DOHH2 (cell line): ENCODE data around the gene CEP78.
"Not testable (repeated sequence)": the region's sequence is repeated elsewhere in the genome, so short reads cannot be mapped to it uniquely, and the experiment has no call there.

Experiments used
- H3F3A ChIP-seq: fragments of 200-600 bp; sonication (generic), shearing (Covaris generic); 2 replicates; pipeline ENCODE4 v1.6.0; 2016; ENCODE audit warnings: antibody characterized with exemption, mild to moderate bottlenecking; ENCODE audit not compliant: control insufficient read depth, insufficient read depth
- H3K27ac ChIP-seq: fragments of 200-600 bp; sonication (generic); 2 replicates; pipeline ENCODE4 v1.5.1; 2014; ENCODE audit warnings: low read depth, mild to moderate bottlenecking, low read length, moderate library complexity
- H3K27me3 ChIP-seq: fragments of 200-600 bp; sonication (generic); 2 replicates; pipeline ENCODE4 v1.6.1; 2014; ENCODE audit warnings: mild to moderate bottlenecking, low read length, mixed read lengths; ENCODE audit not compliant: control insufficient read depth
- H3K36me3 ChIP-seq: fragments of 200-600 bp; sonication (generic); 2 replicates; pipeline ENCODE4 v1.6.1; 2014; ENCODE audit warnings: mild to moderate bottlenecking, low read length, moderate library complexity, mixed read lengths; ENCODE audit not compliant: control insufficient read depth
- H3K4me1 ChIP-seq: fragments of 200-600 bp; sonication (generic); 2 replicates; pipeline ENCODE4 v1.6.1; 2014; ENCODE audit warnings: mild to moderate bottlenecking, low read length, mixed read lengths; ENCODE audit not compliant: control insufficient read depth
- H3K4me2 ChIP-seq: fragments of 200-600 bp; sonication (generic); 2 replicates; pipeline ENCODE4 v1.6.0; 2014; ENCODE audit warnings: mild to moderate bottlenecking, low read length, moderate library complexity
- H3K4me3 ChIP-seq: fragments of 200-600 bp; sonication (generic); 2 replicates; pipeline ENCODE4 v1.5.1; 2014; ENCODE audit warnings: mild to moderate bottlenecking, low read length, mixed read lengths
- H3K79me2 ChIP-seq: fragments of 200-600 bp; sonication (generic); 2 replicates; pipeline ENCODE4 v1.6.1; 2014; ENCODE audit warnings: mild to moderate bottlenecking, low read length, mixed read lengths; ENCODE audit not compliant: control insufficient read depth
- H3K9me2 ChIP-seq: fragments of 200-600 bp; sonication (generic); replicated peaks from 2 replicates; pipeline ENCODE4 v1.6.1; 2014; ENCODE audit warnings: mild to moderate bottlenecking, low read length, mixed read lengths; ENCODE audit not compliant: control insufficient read depth
- H3K9me3 ChIP-seq: fragments of 200-600 bp; sonication (generic); 2 replicates; pipeline ENCODE4 v1.6.1; 2014; ENCODE audit warnings: antibody characterized with exemption, low read length, mixed read lengths; ENCODE audit not compliant: control insufficient read depth, insufficient read depth
- H4K20me1 ChIP-seq: fragments of 200-600 bp; sonication (generic); 2 replicates; pipeline ENCODE4 v1.6.0; 2014; ENCODE audit warnings: low read depth, mild to moderate bottlenecking, antibody characterized with exemption, low read length, moderate library complexity; ENCODE audit not compliant: control insufficient read depth, insufficient read depth
- CTCF ChIP-seq: fragments of 200-600 bp; sonication (generic); IDR thresholded peaks from one replicate; pipeline ENCODE4 v1.5.1; 2014; ENCODE audit warnings: antibody characterized with exemption, mild to moderate bottlenecking, low read depth, low read length; ENCODE audit not compliant: poor library complexity, severe bottlenecking
- EZH2phosphoT487 ChIP-seq: fragments of 200-600 bp; sonication (generic); IDR thresholded peaks from 2 replicates; pipeline ENCODE4 v1.6.1; 2017; ENCODE audit warnings: borderline replicate concordance, mild to moderate bottlenecking, antibody characterized with exemption, low read length, moderate library complexity, mixed read lengths

Gene CEP78

GRCh38 chr9:78189461-78189860 is 46.4 kb upstream of the CEP78 start:
- Histone ChIP-seq H3K27ac (no peak overlapping the region), H3K27me3 (no peaks in the 10 kb centered on the region), H3K9me3 (no peaks in the 10 kb centered on the region), H3K36me3 (no peaks in the 10 kb centered on the region), H3F3A (no peaks in the 10 kb centered on the region), H3K4me3 (no peak overlapping the region), H4K20me1 (no peaks in the 10 kb centered on the region), H3K4me1 (peaks cover 11% of the 10 kb centered on the region), H3K4me2 (no peak overlapping the region), H3K9me2 (no peaks in the 10 kb centered on the region), H3K79me2 (no peaks in the 10 kb centered on the region)
- no peak for TF ChIP-seq CTCF
- TF ChIP-seq EZH2phosphoT487: no peak

- Histone ChIP-seq H3K4me2 (no peak overlapping the region), H3K27ac (no peak overlapping the region), H3K9me2 (no peaks in the 10 kb centered on the region), H3F3A (peaks cover 13% of the 10 kb centered on the region), H3K79me2 (no peaks in the 10 kb centered on the region), H3K4me3 (no peak overlapping the region), H4K20me1 (no peaks in the 10 kb centered on the region), H3K36me3 (no peaks in the 10 kb centered on the region), H3K27me3 (no peaks in the 10 kb centered on the region), H3K9me3 (no peaks in the 10 kb centered on the region), H3K4me1 (peaks cover 35% of the 10 kb centered on the region)
- TF ChIP-seq CTCF: no peak
- no peak for TF ChIP-seq EZH2phosphoT487
These were observed 43.9 kb upstream of the CEP78 start for GRCh38 chr9:78191931-78192330.

- Histone ChIP-seq H3K36me3 (no peaks in the 10 kb centered on the region), H3K4me3 (peak overlapping the region; percentile 67), H3K4me2 (peak overlapping the region; percentile 88), H3K9me2 (no peaks in the 10 kb centered on the region), H3K27me3 (no peaks in the 10 kb centered on the region), H3F3A (peaks cover 13% of the 10 kb centered on the region), H4K20me1 (no peaks in the 10 kb centered on the region), H3K79me2 (no peaks in the 10 kb centered on the region), H3K4me1 (peaks cover 44% of the 10 kb centered on the region), H3K27ac (peak overlapping the region; percentile 89), H3K9me3 (no peaks in the 10 kb centered on the region)
- TF ChIP-seq CTCF (no peak), EZH2phosphoT487 (no peak)
These were observed 39.6 kb upstream of the CEP78 start for GRCh38 chr9:78196258-78196657.

GRCh38 chr9:78201158-78201777 is 34.6 kb upstream of the CEP78 start:
- H3K79me2 ChIP-seq, H3K27me3 ChIP-seq, H3K9me2 ChIP-seq, H3K27ac ChIP-seq, H3K36me3 ChIP-seq, H4K20me1 ChIP-seq, H3K9me3 ChIP-seq, H3F3A ChIP-seq: not testable (repeated sequence)
- peak overlapping the region; percentile 54 for H3K4me2 ChIP-seq
- peak overlapping the region; percentile 33 for H3K4me3 ChIP-seq
- peaks cover 31% of the 10 kb centered on the region for H3K4me1 ChIP-seq
